HepG2 (cell line): ENCODE results near the gene DIS3L2. TPM values are rescaled to one million over a fixed set of nuclear protein-coding genes. Genes with fewer than 3 reads are reported as not detected.

Experiments
- ELF3 ChIP-seq: IDR thresholded peaks from 2 replicates; pipeline ENCODE4 v1.6.1; 2016; ENCODE audit warnings: missing genetic modification reagents, missing compliant biosample characterization
- GATAD2A ChIP-seq: IDR thresholded peaks from 2 replicates; pipeline ENCODE4 v1.6.1; 2016
- HDAC2 ChIP-seq: sonication (generic); formaldehyde crosslinking; IDR thresholded peaks from 2 replicates; pipeline ENCODE4 v1.4.0; 2020; ENCODE audit warnings: missing genetic modification reagents
- HOXA3 ChIP-seq: sonication (generic); formaldehyde crosslinking; IDR thresholded peaks from 2 replicates; pipeline ENCODE4 v1.5.0; 2020; ENCODE audit warnings: missing genetic modification reagents
- IKZF5 ChIP-seq: IDR thresholded peaks from 2 replicates; pipeline ENCODE4 v1.6.1; 2018; ENCODE audit warnings: missing genetic modification reagents, mild to moderate bottlenecking, missing compliant biosample characterization
- JARID2 ChIP-seq: sonication (generic); formaldehyde crosslinking; IDR thresholded peaks from 2 replicates; pipeline ENCODE4 v1.8.1; 2023; ENCODE audit warnings: missing genetic modification reagents, inconsistent platforms; ENCODE audit not compliant: insufficient replicate concordance
- KAT8 ChIP-seq: IDR thresholded peaks from 2 replicates; pipeline ENCODE4 v1.6.1; 2016; ENCODE audit warnings: missing genetic modification reagents, missing compliant biosample characterization
- MXI1 ChIP-seq: IDR thresholded peaks from 3 replicates; pipeline ENCODE4 v1.6.1; 2012; ENCODE audit warnings: low read depth, low read length, inconsistent platforms, borderline replicate concordance
- NCOR1 ChIP-seq: fragments of 200-600 bp; sonication (generic); IDR thresholded peaks from 2 replicates; pipeline ENCODE4 v1.7.0; 2017; ENCODE audit warnings: antibody characterized with exemption, low read length, borderline replicate concordance
- STAT5B ChIP-seq: sonication (generic); formaldehyde crosslinking; IDR thresholded peaks from 2 replicates; pipeline ENCODE4 v1.4.0; 2020; ENCODE audit warnings: missing genetic modification reagents
- TBX2 ChIP-seq: sonication (generic); formaldehyde crosslinking; IDR thresholded peaks from 2 replicates; pipeline ENCODE4 v1.5.0; 2020; ENCODE audit warnings: missing genetic modification reagents, mild to moderate bottlenecking, borderline replicate concordance
- THAP11 ChIP-seq: IDR thresholded peaks from 2 replicates; pipeline ENCODE4 v1.6.1; 2016; ENCODE audit warnings: missing biosample characterization, missing genetic modification reagents
- ZEB1 ChIP-seq: IDR thresholded peaks from 2 replicates; pipeline ENCODE4 v1.6.1; 2012; ENCODE audit warnings: mild to moderate bottlenecking, low read depth, inconsistent platforms; ENCODE audit not compliant: insufficient replicate concordance
- ZNF136 ChIP-seq: sonication (generic); formaldehyde crosslinking; IDR thresholded peaks from 2 replicates; pipeline ENCODE4 v1.8.1; 2022; ENCODE audit warnings: low read depth, mild to moderate bottlenecking, moderate library complexity, missing genetic modification reagents
- ZNF331 ChIP-seq: sonication (generic); formaldehyde crosslinking; IDR thresholded peaks from 2 replicates; pipeline ENCODE4 v1.4.0; 2020; ENCODE audit warnings: missing genetic modification reagents
- ZNF460 ChIP-seq: sonication (generic); formaldehyde crosslinking; IDR thresholded peaks from 2 replicates; pipeline ENCODE4 v1.5.1; 2020; ENCODE audit warnings: missing genetic modification reagents, mild to moderate bottlenecking, borderline replicate concordance
- ZNF775 ChIP-seq: sonication (generic); formaldehyde crosslinking; IDR thresholded peaks from 2 replicates; pipeline ENCODE4 v1.4.0; 2020; ENCODE audit warnings: missing genetic modification reagents, mild to moderate bottlenecking, moderate library complexity, borderline replicate concordance
- polyA plus RNA-seq, 8 experiments: library from polyadenylated mRNA; depleted of rRNA in 3 of 8; stranded (reverse) in 7 of 8; unstranded in 1 of 8; fragments of >200 nt; fragmentation: Illumina TruSeq in 4 of 8; extraction: Trizol in 4 of 8; gene quantifications; 2 replicates each; pipeline versions ENCODE4 v1.2.1 to v1.2.3, GENCODE V29; 2011 to 2016; ENCODE audit warnings: low read depth in 4 of 8, missing spikeins in 1 of 8, mixed read lengths in 1 of 8; ENCODE audit not compliant: insufficient read depth in 1 of 8
- total RNA-seq, 5 experiments: library from RNA; depleted of rRNA; stranded (reverse); fragments of >200 nt; fragmentation: Illumina TruSeq; extraction: Trizol; gene quantifications; 2 replicates each; pipeline ENCODE4 v1.2.3, GENCODE V29; 2016; ENCODE audit warnings: low read depth in 1 of 5
- TF ChIP-seq, protein P1 (sequence below): IDR thresholded peaks from 2 replicates; pipeline ENCODE4 v1.6.1; 2012; ENCODE audit warnings: low read depth, low read length, improper control_type of control experiment
- TF ChIP-seq, protein P2 (sequence below): sonication (generic); formaldehyde crosslinking; IDR thresholded peaks from 2 replicates; pipeline ENCODE4 v1.4.0; 2020; ENCODE audit warnings: missing genetic modification reagents; ENCODE audit errors: not compliant biosample characterization
- TF ChIP-seq, protein P3 (sequence below): IDR thresholded peaks from 2 replicates; pipeline ENCODE4 v1.6.1; 2016; ENCODE audit warnings: low read depth, missing genetic modification reagents, missing compliant biosample characterization

The DIS3L2 gene
- total and polyA plus RNA-seq, 2 of the 13 experiments (the other 11 are each of a cell fraction or from before 2014, with no cell fraction given) = 7.0 to 23.9 TPM

DNA sequence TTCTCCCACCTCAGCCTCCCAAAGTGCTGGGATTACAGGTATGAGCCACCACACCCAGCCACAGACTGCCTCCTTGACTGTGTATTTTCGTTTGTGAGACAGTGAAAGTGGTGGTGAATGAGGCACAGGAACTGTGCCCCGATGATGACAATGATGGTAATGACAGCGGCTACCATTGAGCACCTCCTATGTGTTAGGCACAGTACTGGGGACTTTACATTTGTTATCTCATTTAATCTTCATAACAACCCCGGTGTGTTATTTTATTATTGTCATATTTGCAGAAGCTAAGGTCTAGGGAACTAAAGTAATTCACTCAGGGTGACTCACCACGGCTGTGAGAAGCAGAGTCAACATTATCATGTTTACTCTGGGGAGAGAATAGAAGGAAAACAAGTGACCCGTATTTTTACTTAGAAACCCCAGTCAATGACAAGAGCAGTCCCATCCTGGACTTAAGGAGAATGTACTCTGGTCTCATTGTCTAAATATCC, 339.4 kb downstream of the DIS3L2 start (continued):
- TF ChIP-seq, protein P1, sequence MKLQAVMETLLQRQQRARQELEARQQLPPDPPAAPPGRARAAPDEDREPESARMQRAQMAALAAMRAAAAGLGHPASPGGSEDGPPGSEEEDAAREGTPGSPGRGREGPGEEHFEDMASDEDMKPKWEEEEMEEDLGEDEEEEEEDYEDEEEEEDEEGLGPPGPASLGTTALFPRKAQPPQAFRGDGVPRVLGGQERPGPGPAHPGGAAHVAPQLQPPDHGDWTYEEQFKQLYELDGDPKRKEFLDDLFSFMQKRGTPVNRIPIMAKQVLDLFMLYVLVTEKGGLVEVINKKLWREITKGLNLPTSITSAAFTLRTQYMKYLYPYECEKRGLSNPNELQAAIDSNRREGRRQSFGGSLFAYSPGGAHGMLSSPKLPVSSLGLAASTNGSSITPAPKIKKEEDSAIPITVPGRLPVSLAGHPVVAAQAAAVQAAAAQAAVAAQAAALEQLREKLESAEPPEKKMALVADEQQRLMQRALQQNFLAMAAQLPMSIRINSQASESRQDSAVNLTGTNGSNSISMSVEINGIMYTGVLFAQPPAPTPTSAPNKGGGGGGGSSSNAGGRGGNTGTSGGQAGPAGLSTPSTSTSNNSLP = peak; percentile 98
- TF ChIP-seq IKZF5 (no peak), HDAC2 (CRISPR knock-in tag) (peak; percentile 56; the same call in 1 of the 2 replicates), ZEB1 (peak; percentile 73), ZNF136 (CRISPR knock-in tag) (0 out of 2 replicates have a peak, but pooled peaks have one; percentile 33), ZNF460 (CRISPR knock-in tag) (peak; percentile 83; the same call in 1 of the 2 replicates), ELF3 (CRISPR knock-in tag) (peak; percentile 84; the same call in 1 of the 2 replicates), TBX2 (CRISPR knock-in tag) (peak; percentile 36; the same call in 1 of the 2 replicates), STAT5B (CRISPR knock-in tag) (no peak), MXI1 (no peak; the same call in 2 of the 3 replicates), ZNF775 (CRISPR knock-in tag) (peak; percentile 99), THAP11 (CRISPR knock-in tag) (peak; percentile 48), JARID2 (CRISPR knock-in tag) (no peak), GATAD2A (CRISPR knock-in tag) (peak; percentile 97), ZNF331 (CRISPR knock-in tag) (no peak), HOXA3 (CRISPR knock-in tag) (0 out of 2 replicates have a peak, but pooled peaks have one; percentile 26), KAT8 (peak; percentile 41; the same call in 1 of the 2 replicates), NCOR1 (peak; percentile 62; the same call in 1 of the 2 replicates)
- TF ChIP-seq, protein P2, sequence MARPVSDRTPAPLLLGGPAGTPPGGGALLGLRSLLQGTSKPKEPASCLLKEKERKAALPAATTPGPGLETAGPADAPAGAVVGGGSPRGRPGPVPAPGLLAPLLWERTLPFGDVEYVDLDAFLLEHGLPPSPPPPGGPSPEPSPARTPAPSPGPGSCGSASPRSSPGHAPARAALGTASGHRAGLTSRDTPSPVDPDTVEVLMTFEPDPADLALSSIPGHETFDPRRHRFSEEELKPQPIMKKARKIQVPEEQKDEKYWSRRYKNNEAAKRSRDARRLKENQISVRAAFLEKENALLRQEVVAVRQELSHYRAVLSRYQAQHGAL = no peak
- TF ChIP-seq, protein P3, sequence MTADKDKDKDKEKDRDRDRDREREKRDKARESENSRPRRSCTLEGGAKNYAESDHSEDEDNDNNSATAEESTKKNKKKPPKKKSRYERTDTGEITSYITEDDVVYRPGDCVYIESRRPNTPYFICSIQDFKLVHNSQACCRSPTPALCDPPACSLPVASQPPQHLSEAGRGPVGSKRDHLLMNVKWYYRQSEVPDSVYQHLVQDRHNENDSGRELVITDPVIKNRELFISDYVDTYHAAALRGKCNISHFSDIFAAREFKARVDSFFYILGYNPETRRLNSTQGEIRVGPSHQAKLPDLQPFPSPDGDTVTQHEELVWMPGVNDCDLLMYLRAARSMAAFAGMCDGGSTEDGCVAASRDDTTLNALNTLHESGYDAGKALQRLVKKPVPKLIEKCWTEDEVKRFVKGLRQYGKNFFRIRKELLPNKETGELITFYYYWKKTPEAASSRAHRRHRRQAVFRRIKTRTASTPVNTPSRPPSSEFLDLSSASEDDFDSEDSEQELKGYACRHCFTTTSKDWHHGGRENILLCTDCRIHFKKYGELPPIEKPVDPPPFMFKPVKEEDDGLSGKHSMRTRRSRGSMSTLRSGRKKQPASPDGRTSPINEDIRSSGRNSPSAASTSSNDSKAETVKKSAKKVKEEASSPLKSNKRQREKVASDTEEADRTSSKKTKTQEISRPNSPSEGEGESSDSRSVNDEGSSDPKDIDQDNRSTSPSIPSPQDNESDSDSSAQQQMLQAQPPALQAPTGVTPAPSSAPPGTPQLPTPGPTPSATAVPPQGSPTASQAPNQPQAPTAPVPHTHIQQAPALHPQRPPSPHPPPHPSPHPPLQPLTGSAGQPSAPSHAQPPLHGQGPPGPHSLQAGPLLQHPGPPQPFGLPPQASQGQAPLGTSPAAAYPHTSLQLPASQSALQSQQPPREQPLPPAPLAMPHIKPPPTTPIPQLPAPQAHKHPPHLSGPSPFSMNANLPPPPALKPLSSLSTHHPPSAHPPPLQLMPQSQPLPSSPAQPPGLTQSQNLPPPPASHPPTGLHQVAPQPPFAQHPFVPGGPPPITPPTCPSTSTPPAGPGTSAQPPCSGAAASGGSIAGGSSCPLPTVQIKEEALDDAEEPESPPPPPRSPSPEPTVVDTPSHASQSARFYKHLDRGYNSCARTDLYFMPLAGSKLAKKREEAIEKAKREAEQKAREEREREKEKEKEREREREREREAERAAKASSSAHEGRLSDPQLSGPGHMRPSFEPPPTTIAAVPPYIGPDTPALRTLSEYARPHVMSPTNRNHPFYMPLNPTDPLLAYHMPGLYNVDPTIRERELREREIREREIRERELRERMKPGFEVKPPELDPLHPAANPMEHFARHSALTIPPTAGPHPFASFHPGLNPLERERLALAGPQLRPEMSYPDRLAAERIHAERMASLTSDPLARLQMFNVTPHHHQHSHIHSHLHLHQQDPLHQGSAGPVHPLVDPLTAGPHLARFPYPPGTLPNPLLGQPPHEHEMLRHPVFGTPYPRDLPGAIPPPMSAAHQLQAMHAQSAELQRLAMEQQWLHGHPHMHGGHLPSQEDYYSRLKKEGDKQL (CRISPR knock-in tag) = peak; percentile 67; the same call in 1 of the 2 replicates
- TF ChIP-seq, all 625 proteins: peak for 112
